ENCODE results near the gene CEP135.
A peak's percentile ranks its signal among the peaks of the same experiment; 100 is the strongest.

Gene CEP135

GRCh38 chr4:55931043-55931442 lies 17.7 kb upstream of the CEP135 start:
- H3K27ac ChIP-seq (ENCODE audit: low read length, poor library complexity, severe bottlenecking) = no peak overlapping the region
- H3K27me3 ChIP-seq (ENCODE audit: control insufficient read depth in 1 of 2, insufficient read depth in 1 of 2, low read length in 2 of 2) = no peaks in the 10 kb centered on the region
- no peak overlapping the region for H2BK5ac ChIP-seq (ENCODE audit: low read depth, low read length, poor library complexity, severe bottlenecking)
- no peak overlapping the region for H3K23ac ChIP-seq (ENCODE audit: low read length in 2 of 2)
- no peak overlapping the region for H3K4ac ChIP-seq (ENCODE audit: low read depth in 1 of 2, low read length in 2 of 2)
- no peak overlapping the region for H4K8ac ChIP-seq (ENCODE audit: low read length)
- H3K36me3 ChIP-seq (ENCODE audit: control insufficient read depth in 1 of 2, insufficient read depth in 2 of 2, low read depth in 1 of 2, low read length in 2 of 2) = no peaks in the 10 kb centered on the region
- H3K4me1 ChIP-seq (ENCODE audit: control insufficient read depth, insufficient read depth, low read depth, low read length) = no peaks in the 10 kb centered on the region
- H3K14ac ChIP-seq (ENCODE audit: low read length in 2 of 2) = no peak overlapping the region
- no peak overlapping the region for H4K91ac ChIP-seq (ENCODE audit: low read length)
- H2AFZ ChIP-seq (ENCODE audit: low read depth, low read length) = no peak overlapping the region
- H3K79me1 ChIP-seq (replicated peaks; ENCODE audit: low read length, poor library complexity, severe bottlenecking) = no peaks in the 10 kb centered on the region
- H2BK15ac ChIP-seq (ENCODE audit: low read depth, poor library complexity, severe bottlenecking) = no peak overlapping the region
- DNase-seq = no peak
- peaks cover 11% of the 10 kb centered on the region for H3K9me3 ChIP-seq (ENCODE audit: control insufficient read depth, low read length)
- no peak overlapping the region for H3K4me2 ChIP-seq (ENCODE audit: low read length, poor library complexity, severe bottlenecking)
- 86% methylated on average over 2 of the region's 2 CpGs for WGBS
- no peak overlapping the region for H2AK5ac ChIP-seq (ENCODE audit: low read length, severe bottlenecking)
- H2BK12ac ChIP-seq (ENCODE audit: low read length in 2 of 2) = no peak overlapping the region
- no peak overlapping the region for H3K4me3 ChIP-seq (ENCODE audit: insufficient read depth in 1 of 2, low read depth in 1 of 2, low read length in 2 of 2)
- H3K9ac ChIP-seq (ENCODE audit: low read length) = no peak overlapping the region
- no peak overlapping the region for H3K18ac ChIP-seq (ENCODE audit: low read depth in 1 of 2, low read length in 2 of 2)
- H2BK120ac ChIP-seq (ENCODE audit: low read depth, low read length) = no peak overlapping the region

GRCh38 chr4:55931833-55932232 lies 16.9 kb upstream of the CEP135 start:
- Histone ChIP-seq H3K18ac (ENCODE audit: low read depth in 1 of 2, low read length in 2 of 2) (no peak overlapping the region), H3K36me3 (ENCODE audit: control insufficient read depth in 1 of 2, insufficient read depth in 2 of 2, low read depth in 1 of 2, low read length in 2 of 2) (no peaks in the 10 kb centered on the region), H3K9ac (ENCODE audit: low read length) (no peak overlapping the region), H2BK15ac (ENCODE audit: low read depth, poor library complexity, severe bottlenecking) (no peak overlapping the region), H2BK12ac (ENCODE audit: low read length in 2 of 2) (no peak overlapping the region), H4K8ac (ENCODE audit: low read length) (no peak overlapping the region), H4K91ac (ENCODE audit: low read length) (no peak overlapping the region), H3K4me1 (ENCODE audit: control insufficient read depth, insufficient read depth, low read depth, low read length) (no peaks in the 10 kb centered on the region), H3K4ac (ENCODE audit: low read depth in 1 of 2, low read length in 2 of 2) (no peak overlapping the region), H3K14ac (ENCODE audit: low read length in 2 of 2) (no peak overlapping the region), H3K9me3 (ENCODE audit: control insufficient read depth, low read length) (peaks cover 11% of the 10 kb centered on the region), H2BK5ac (ENCODE audit: low read depth, low read length, poor library complexity, severe bottlenecking) (no peak overlapping the region), H2BK120ac (ENCODE audit: low read depth, low read length) (no peak overlapping the region), H3K27ac (ENCODE audit: low read length, poor library complexity, severe bottlenecking) (no peak overlapping the region), H3K4me2 (ENCODE audit: low read length, poor library complexity, severe bottlenecking) (no peak overlapping the region), H3K27me3 (ENCODE audit: control insufficient read depth in 1 of 2, insufficient read depth in 1 of 2, low read length in 2 of 2) (no peaks in the 10 kb centered on the region), H2AFZ (ENCODE audit: low read depth, low read length) (no peak overlapping the region), H3K79me1 (replicated peaks; ENCODE audit: low read length, poor library complexity, severe bottlenecking) (no peaks in the 10 kb centered on the region), H3K4me3 (ENCODE audit: insufficient read depth in 1 of 2, low read depth in 1 of 2, low read length in 2 of 2) (no peak overlapping the region), H3K23ac (ENCODE audit: low read length in 2 of 2) (no peak overlapping the region), H2AK5ac (ENCODE audit: low read length, severe bottlenecking) (no peak overlapping the region)
- DNase-seq = peak; percentile 66
- WGBS = 95% methylated on average over 2 of the region's 3 CpGs

- H3K23ac ChIP-seq (ENCODE audit: low read length in 2 of 2) = no peak overlapping the region
- no peak overlapping the region for H4K8ac ChIP-seq (ENCODE audit: low read length)
- no peak overlapping the region for H3K18ac ChIP-seq (ENCODE audit: low read depth in 1 of 2, low read length in 2 of 2)
- WGBS = 95% methylated on average over 3 of the region's 3 CpGs
- no peak overlapping the region for H3K14ac ChIP-seq (ENCODE audit: low read length in 2 of 2)
- no peaks in the 10 kb centered on the region for H3K27me3 ChIP-seq (ENCODE audit: control insufficient read depth in 1 of 2, insufficient read depth in 1 of 2, low read length in 2 of 2)
- H3K4ac ChIP-seq (ENCODE audit: low read depth in 1 of 2, low read length in 2 of 2) = no peak overlapping the region
- no peak overlapping the region for H3K4me3 ChIP-seq (ENCODE audit: insufficient read depth in 1 of 2, low read depth in 1 of 2, low read length in 2 of 2)
- no peak overlapping the region for H2BK5ac ChIP-seq (ENCODE audit: low read depth, low read length, poor library complexity, severe bottlenecking)
- no peak overlapping the region for H4K91ac ChIP-seq (ENCODE audit: low read length)
- H2AK5ac ChIP-seq (ENCODE audit: low read length, severe bottlenecking) = no peak overlapping the region
- H2BK12ac ChIP-seq (ENCODE audit: low read length in 2 of 2) = no peak overlapping the region
- no peaks in the 10 kb centered on the region for H3K79me1 ChIP-seq (replicated peaks; ENCODE audit: low read length, poor library complexity, severe bottlenecking)
- peaks cover 11% of the 10 kb centered on the region for H3K9me3 ChIP-seq (ENCODE audit: control insufficient read depth, low read length)
- H3K4me1 ChIP-seq (ENCODE audit: control insufficient read depth, insufficient read depth, low read depth, low read length) = no peaks in the 10 kb centered on the region
- H3K9ac ChIP-seq (ENCODE audit: low read length) = no peak overlapping the region
- H2BK120ac ChIP-seq (ENCODE audit: low read depth, low read length) = no peak overlapping the region
- H2AFZ ChIP-seq (ENCODE audit: low read depth, low read length) = no peak overlapping the region
- no peak for DNase-seq
- H2BK15ac ChIP-seq (ENCODE audit: low read depth, poor library complexity, severe bottlenecking) = no peak overlapping the region
- H3K36me3 ChIP-seq (ENCODE audit: control insufficient read depth in 1 of 2, insufficient read depth in 2 of 2, low read depth in 1 of 2, low read length in 2 of 2) = no peaks in the 10 kb centered on the region
- H3K27ac ChIP-seq (ENCODE audit: low read length, poor library complexity, severe bottlenecking) = no peak overlapping the region
- no peak overlapping the region for H3K4me2 ChIP-seq (ENCODE audit: low read length, poor library complexity, severe bottlenecking)
Measured at GRCh38 chr4:55932511-55932910, 16.2 kb upstream of the CEP135 start.

DNA sequence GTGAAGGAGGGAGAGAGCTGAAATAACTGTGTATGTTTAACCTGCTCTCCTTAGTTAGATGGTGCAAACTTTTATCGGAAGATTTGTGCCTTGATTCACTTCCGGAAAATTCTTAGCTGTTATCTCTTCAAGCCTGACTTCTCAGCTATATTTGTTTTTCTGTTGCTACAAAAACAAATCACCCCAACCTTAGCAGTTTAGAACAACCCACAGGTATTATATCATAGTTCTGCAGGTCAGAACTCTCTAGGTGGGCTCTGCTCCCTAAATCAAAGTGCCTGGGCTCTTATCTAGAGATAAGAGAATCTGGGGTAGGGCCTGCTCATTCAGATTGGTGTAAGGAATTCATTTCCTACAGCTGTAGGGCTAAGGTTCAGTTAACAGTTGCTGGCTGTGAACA lies 15.1 kb upstream of the CEP135 start:
- Histone ChIP-seq H3K4ac (ENCODE audit: low read depth in 1 of 2, low read length in 2 of 2) (no peak overlapping the region), H3K79me1 (replicated peaks; ENCODE audit: low read length, poor library complexity, severe bottlenecking) (no peaks in the 10 kb centered on the region), H4K8ac (ENCODE audit: low read length) (no peak overlapping the region), H3K9me3 (ENCODE audit: control insufficient read depth, low read length) (peaks cover 7% of the 10 kb centered on the region), H2AK5ac (ENCODE audit: low read length, severe bottlenecking) (no peak overlapping the region), H3K23ac (ENCODE audit: low read length in 2 of 2) (peak overlapping the region in 1 of 2 experiments; percentile 14), H2BK12ac (ENCODE audit: low read length in 2 of 2) (no peak overlapping the region), H2BK15ac (ENCODE audit: low read depth, poor library complexity, severe bottlenecking) (no peak overlapping the region), H4K91ac (ENCODE audit: low read length) (no peak overlapping the region), H3K27ac (ENCODE audit: low read length, poor library complexity, severe bottlenecking) (no peak overlapping the region), H3K9ac (ENCODE audit: low read length) (no peak overlapping the region), H2BK120ac (ENCODE audit: low read depth, low read length) (no peak overlapping the region), H3K18ac (ENCODE audit: low read depth in 1 of 2, low read length in 2 of 2) (no peak overlapping the region), H3K4me2 (ENCODE audit: low read length, poor library complexity, severe bottlenecking) (no peak overlapping the region), H3K27me3 (ENCODE audit: control insufficient read depth in 1 of 2, insufficient read depth in 1 of 2, low read length in 2 of 2) (no peaks in the 10 kb centered on the region), H2BK5ac (ENCODE audit: low read depth, low read length, poor library complexity, severe bottlenecking) (no peak overlapping the region), H3K4me1 (ENCODE audit: control insufficient read depth, insufficient read depth, low read depth, low read length) (no peaks in the 10 kb centered on the region), H3K14ac (ENCODE audit: low read length in 2 of 2) (no peak overlapping the region), H2AFZ (ENCODE audit: low read depth, low read length) (no peak overlapping the region), H3K4me3 (ENCODE audit: insufficient read depth in 1 of 2, low read depth in 1 of 2, low read length in 2 of 2) (no peak overlapping the region), H3K36me3 (ENCODE audit: control insufficient read depth in 1 of 2, insufficient read depth in 2 of 2, low read depth in 1 of 2, low read length in 2 of 2) (no peaks in the 10 kb centered on the region)
- 74% methylated on average over 2 of the region's 2 CpGs for WGBS
- no peak for DNase-seq

Data from mesenchymal stem cell (in vitro differentiated cells and primary cell).